ENCODE results near the gene GPR37L1.

Gene GPR37L1

GRCh38 chr1:202122639-202123335 is at the start of gene GPR37L1:
TSS of gene GPR37L1 (plus strand) at chr1:202122917. CDS start at chr1:202122964, 47 bp downstream.
- DNase-seq: peak; percentile 46

- no peak for DNase-seq
Measured at GRCh38 chr1:202073206-202073605, 49.5 kb upstream of the GPR37L1 start.

- DNase-seq: no peak
Measured at GRCh38 chr1:202074985-202075384, 47.7 kb upstream of the GPR37L1 start.

GRCh38 chr1:202075389-202075788 is 47.3 kb upstream of the GPR37L1 start:
- DNase-seq: no peak

- DNase-seq: no peak
Measured at GRCh38 chr1:202076050-202076511, 46.6 kb upstream of the GPR37L1 start.

- DNase-seq: no peak
Measured at GRCh38 chr1:202078241-202078640, 44.5 kb upstream of the GPR37L1 start.

- DNase-seq: no peak
Measured at GRCh38 chr1:202081992-202082391, 40.7 kb upstream of the GPR37L1 start.

- DNase-seq: no peak
Measured at GRCh38 chr1:202084791-202085681, 37.7 kb upstream of the GPR37L1 start.

GRCh38 chr1:202085682-202086373 is 36.9 kb upstream of the GPR37L1 start:
- DNase-seq: no peak

- DNase-seq: no peak
Measured at GRCh38 chr1:202086579-202087350, 36.0 kb upstream of the GPR37L1 start.

GRCh38 chr1:202088206-202088605 is 34.5 kb upstream of the GPR37L1 start:
- no peak for DNase-seq

- no peak for DNase-seq
Measured at GRCh38 chr1:202090994-202091393, 31.7 kb upstream of the GPR37L1 start.

- DNase-seq: no peak
Measured at GRCh38 chr1:202093858-202094257, 28.9 kb upstream of the GPR37L1 start.

GRCh38 chr1:202101184-202101583 is 21.5 kb upstream of the GPR37L1 start:
- no peak for DNase-seq

- DNase-seq: no peak
Measured at GRCh38 chr1:202104073-202104472, 18.6 kb upstream of the GPR37L1 start.

GRCh38 chr1:202105571-202106339 is 17.0 kb upstream of the GPR37L1 start:
- peak; percentile 29 for DNase-seq

GRCh38 chr1:202106340-202107254 is 16.1 kb upstream of the GPR37L1 start:
- no peak for DNase-seq

- no peak for DNase-seq
Measured at GRCh38 chr1:202107321-202107761, 15.4 kb upstream of the GPR37L1 start.

- DNase-seq: no peak
Measured at GRCh38 chr1:202107801-202108731, 14.7 kb upstream of the GPR37L1 start.

Data from HCEC 1CT (cell line).